ENCODE results near the gene FGF12.

- TF ChIP-seq CTCF (IDR thresholded peaks at IDR 0.05; ENCODE audit: insufficient read depth, low read length, poor library complexity, severe bottlenecking) (no peak), EZH2phosphoT487 (conservative IDR thresholded peaks at IDR 0.05; ENCODE audit: low read length) (no peak)
These were observed 556.1 kb downstream of the FGF12 start for GRCh38 chr3:192171213-192171612.

All from SU-DHL-6 (cell line).